Measurements from ENCODE around the gene ADAM33.

- TF ChIP-seq ZNF274 (IDR thresholded peaks at IDR 0.05; ENCODE audit: borderline replicate concordance, extremely low read depth, low read length) (no peak), TBP (IDR thresholded peaks at IDR 0.05; ENCODE audit: low read depth, low read length) (no peak), POLR2AphosphoS5 (IDR thresholded peaks at IDR 0.05; ENCODE audit: low read depth, low read length) (no peak), CEBPB (IDR thresholded peaks at IDR 0.05; ENCODE audit: low read depth, low read length) (no peak), YY1 (IDR thresholded peaks at IDR 0.05; ENCODE audit: low read depth, low read length) (no peak), CHD2 (IDR thresholded peaks at IDR 0.05; ENCODE audit: low read length) (no peak), CTCF (IDR thresholded peaks at IDR 0.05; ENCODE audit: control extremely low read depth in 1 of 3, insufficient read depth in 1 of 3, low read depth in 1 of 3, low read length in 3 of 3) (no peak), EZH2 (IDR thresholded peaks at IDR 0.05; ENCODE audit: low read depth, low read length, severe bottlenecking) (no peak), ATF3 (IDR thresholded peaks at IDR 0.05; ENCODE audit: insufficient read depth, low read depth, low read length) (no peak), GABPA (IDR thresholded peaks at IDR 0.05; ENCODE audit: borderline replicate concordance, insufficient read depth, low read length) (no peak), CREB1 (IDR thresholded peaks at IDR 0.05) (no peak), BRCA1 (IDR thresholded peaks at IDR 0.05; ENCODE audit: low read depth, low read length) (no peak), CHD1 (IDR thresholded peaks at IDR 0.05; ENCODE audit: low read depth, low read length) (no peak), POLR2A (IDR thresholded peaks at IDR 0.05; ENCODE audit: control extremely low read depth in 1 of 2, low read depth in 2 of 2, low read length in 2 of 2) (no peak)
Observed at GRCh38 chr20:3705970-3706739, 24.3 kb upstream of the ADAM33 start.

Measured in H1 (cell line).